Caco-2 (cell line): ENCODE results near the gene TPCN1. TPM values are rescaled to one million over a fixed set of nuclear protein-coding genes. Genes with fewer than 3 reads are reported as not detected.

Experiments
- BruUV-seq: library from RNA; stranded (reverse); fragments of 400-500 nt; replicated peaks from 2 replicates; lab custom pipeline; 2021; lab: Mats Ljungman, UMichigan
- CTCF ChIA-PET: fragments of 300-600 bp; sonication (Branson Sonifier 250); formaldehyde crosslinking; loops from one replicate; lab custom pipeline; 2022; ENCODE audit warnings: antibody characterized with exemption; lab: Charles Lee
- POLR2A ChIA-PET: fragments of 300-600 bp; sonication (Branson Sonifier 250); formaldehyde crosslinking; loops from one replicate; lab custom pipeline; 2022; ENCODE audit warnings: antibody characterized with exemption; lab: Charles Lee
- DNase-seq, 2 experiments: peaks; one replicate each; pipeline versions ENCODE4 v3.0.0 to v3.0.0-alpha.2; 2020 to 2022
- H3K27me3 ChIP-seq: replicated peaks from 2 replicates; pipeline ENCODE4 v1.6.0; 2011; ENCODE audit warnings: low read length; ENCODE audit not compliant: control insufficient read depth, insufficient read depth
- H3K36me3 ChIP-seq: 2 replicates; pipeline ENCODE4 v1.5.1; 2011; ENCODE audit warnings: low read length; ENCODE audit not compliant: control insufficient read depth, insufficient read depth
- H3K4me1 ChIP-seq: fragments of 250-450 bp; sonication (Bioruptor Pico); 2 replicates; pipeline ENCODE4 v1.5.1; 2020; ENCODE audit warnings: mild to moderate bottlenecking
- H3K4me3 ChIP-seq: 2 replicates; pipeline ENCODE4 v1.5.1; 2011; ENCODE audit warnings: low read depth, mild to moderate bottlenecking, control low read depth, low read length
- H3K9me3 ChIP-seq: fragments of 250-450 bp; sonication (Bioruptor Pico); 2 replicates; pipeline ENCODE4 v1.5.1; 2020; ENCODE audit warnings: mild to moderate bottlenecking, moderate library complexity
- H3K27ac Mint-ChIP-seq: one replicate; pipeline ENCODE4 v1.8.0; 2022; ENCODE audit warnings: mixed read lengths; ENCODE audit not compliant: unreplicated experiment
- H3K27me3 Mint-ChIP-seq: one replicate; pipeline ENCODE4 v1.8.0; 2022; ENCODE audit warnings: mixed read lengths; ENCODE audit not compliant: insufficient read depth, unreplicated experiment
- H3K36me3 Mint-ChIP-seq: one replicate; pipeline ENCODE4 v1.8.0; 2022; ENCODE audit warnings: mild to moderate bottlenecking, mixed read lengths; ENCODE audit not compliant: insufficient read depth, unreplicated experiment
- H3K4me1 Mint-ChIP-seq: one replicate; pipeline ENCODE4 v1.8.0; 2022; ENCODE audit warnings: low read depth, mixed read lengths; ENCODE audit not compliant: unreplicated experiment
- H3K4me3 Mint-ChIP-seq: one replicate; pipeline ENCODE4 v1.8.0; 2022; ENCODE audit warnings: mild to moderate bottlenecking, moderate library complexity, mixed read lengths; ENCODE audit not compliant: unreplicated experiment
- H3K9me3 Mint-ChIP-seq: one replicate; pipeline ENCODE4 v1.8.0; 2022; ENCODE audit warnings: mixed read lengths; ENCODE audit not compliant: unreplicated experiment
- intact Hi-C: fragments of 100-400 bp; cut with micrococcal nuclease; formaldehyde crosslinking; loops from one replicate; pipeline ENCODE4 v1.10.0; 2022; ENCODE audit not compliant: unreplicated experiment
- microRNA-seq: library from miRNA; unstranded; fragments of <30 nt; microRNA quantifications from one replicate; pipeline ENCODE4 v1.2.0, GENCODE V29; 2022
- total RNA-seq: library from RNA; stranded (reverse); gene quantifications from 2 replicates; pipeline ENCODE4 v1.2.3, GENCODE V29; 2022
- TF ChIP-seq, protein P1 (sequence below), 2 experiments: fragments of 200-600 bp in 1 of 2; IDR thresholded peaks; 1 replicate in 1 of 2; 2 replicates in 1 of 2; pipeline versions ENCODE4 v1.5.1 to v1.8.0; 2011 to 2022; ENCODE audit warnings: antibody characterized with exemption in 1 of 2, control low read depth in 1 of 2, inconsistent platforms in 1 of 2, low read depth in 1 of 2, low read length in 1 of 2, mild to moderate bottlenecking in 1 of 2, moderate library complexity in 1 of 2; ENCODE audit not compliant: insufficient read depth in 1 of 2, severe bottlenecking in 1 of 2, unreplicated experiment in 1 of 2

Gene TPCN1
- total RNA-seq, 1 experiment from 2014 or later: 54.4 TPM

DNA sequence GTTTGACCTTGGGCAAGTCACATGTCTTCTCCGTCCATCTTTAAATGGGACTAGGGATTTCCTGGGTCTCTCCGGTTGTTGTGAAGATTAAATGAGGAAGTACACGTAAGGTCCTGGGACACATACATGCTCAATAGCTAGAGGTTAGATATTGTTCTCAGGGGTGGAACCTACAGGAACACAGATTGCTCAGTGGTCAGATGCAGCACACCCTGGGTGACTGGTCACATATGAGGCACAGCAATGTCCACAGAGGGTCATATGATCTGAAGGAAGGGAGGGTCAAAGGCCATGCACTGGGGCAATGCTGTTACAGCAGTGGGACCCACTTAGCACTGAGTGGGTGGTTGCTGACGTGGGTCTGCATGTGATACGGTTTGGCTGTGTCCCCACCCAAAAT lies 125.1 kb downstream of the TPCN1 start:
- H3K4me1 Mint-ChIP-seq: no peaks in the 10 kb centered on the region
- Histone ChIP-seq H3K4me1 (no peaks in the 10 kb centered on the region), H3K27me3 (no peaks in the 10 kb centered on the region), H3K36me3 (no peaks in the 10 kb centered on the region), H3K9me3 (no peaks in the 10 kb centered on the region), H3K4me3 (no peak overlapping the region)
- no peak for DNase-seq
- no TSS peak for BruUV-seq
- no peaks in the 10 kb centered on the region for H3K27me3 Mint-ChIP-seq
- TF ChIP-seq, protein P1, sequence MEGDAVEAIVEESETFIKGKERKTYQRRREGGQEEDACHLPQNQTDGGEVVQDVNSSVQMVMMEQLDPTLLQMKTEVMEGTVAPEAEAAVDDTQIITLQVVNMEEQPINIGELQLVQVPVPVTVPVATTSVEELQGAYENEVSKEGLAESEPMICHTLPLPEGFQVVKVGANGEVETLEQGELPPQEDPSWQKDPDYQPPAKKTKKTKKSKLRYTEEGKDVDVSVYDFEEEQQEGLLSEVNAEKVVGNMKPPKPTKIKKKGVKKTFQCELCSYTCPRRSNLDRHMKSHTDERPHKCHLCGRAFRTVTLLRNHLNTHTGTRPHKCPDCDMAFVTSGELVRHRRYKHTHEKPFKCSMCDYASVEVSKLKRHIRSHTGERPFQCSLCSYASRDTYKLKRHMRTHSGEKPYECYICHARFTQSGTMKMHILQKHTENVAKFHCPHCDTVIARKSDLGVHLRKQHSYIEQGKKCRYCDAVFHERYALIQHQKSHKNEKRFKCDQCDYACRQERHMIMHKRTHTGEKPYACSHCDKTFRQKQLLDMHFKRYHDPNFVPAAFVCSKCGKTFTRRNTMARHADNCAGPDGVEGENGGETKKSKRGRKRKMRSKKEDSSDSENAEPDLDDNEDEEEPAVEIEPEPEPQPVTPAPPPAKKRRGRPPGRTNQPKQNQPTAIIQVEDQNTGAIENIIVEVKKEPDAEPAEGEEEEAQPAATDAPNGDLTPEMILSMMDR (IDR thresholded peaks at IDR 0.05; ENCODE audit: insufficient read depth in 1 of 2, low read depth in 1 of 2, low read length in 1 of 2, severe bottlenecking in 1 of 2, unreplicated experiment in 1 of 2): no peak
- no peak overlapping the region for H3K4me3 Mint-ChIP-seq
- no peaks in the 10 kb centered on the region for H3K36me3 Mint-ChIP-seq
- intact Hi-C loops: no loop called here
- ChIA-PET CTCF (no interaction called here), POLR2A (no interaction called here)
- H3K27ac Mint-ChIP-seq: no peak overlapping the region
- H3K9me3 Mint-ChIP-seq: no peaks in the 10 kb centered on the region

DNA sequence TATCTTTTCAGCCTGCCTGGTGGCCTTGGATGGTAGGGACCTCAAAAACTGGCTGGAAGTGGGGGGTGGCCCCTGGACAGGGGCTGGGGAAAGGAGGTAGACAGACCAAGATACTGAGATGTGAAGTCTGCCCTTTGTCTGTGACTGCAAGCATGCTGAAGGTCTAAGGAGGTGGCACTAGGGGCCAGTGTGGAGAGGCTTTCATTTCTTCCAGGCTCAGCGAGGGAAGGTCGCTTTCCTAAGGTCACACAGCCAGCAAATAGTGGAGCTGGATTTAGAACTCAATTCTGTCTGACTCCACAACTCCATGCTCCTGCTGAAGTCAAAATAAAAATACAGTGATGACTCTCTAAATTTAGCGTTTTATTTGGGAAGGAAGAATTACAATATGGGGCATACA lies 125.8 kb downstream of the TPCN1 start:
- no peaks in the 10 kb centered on the region for H3K27me3 Mint-ChIP-seq
- no peaks in the 10 kb centered on the region for H3K36me3 ChIP-seq
- no peaks in the 10 kb centered on the region for H3K9me3 ChIP-seq
- POLR2A ChIA-PET: no interaction called here
- TF ChIP-seq, protein P1 (IDR thresholded peaks at IDR 0.05; ENCODE audit: insufficient read depth in 1 of 2, low read depth in 1 of 2, low read length in 1 of 2, severe bottlenecking in 1 of 2, unreplicated experiment in 1 of 2): no peak
- no peaks in the 10 kb centered on the region for H3K4me1 Mint-ChIP-seq
- H3K27ac Mint-ChIP-seq: no peak overlapping the region
- no peaks in the 10 kb centered on the region for H3K9me3 Mint-ChIP-seq
- no peak overlapping the region for H3K4me3 ChIP-seq
- CTCF ChIA-PET: interaction anchor here (0.6 kb wide), 1 partner anchor 12 kb away, joined by 4 read pairs; the partner anchor contains the start of gene SLC8B1
- no TSS peak for BruUV-seq
- H3K36me3 Mint-ChIP-seq: no peaks in the 10 kb centered on the region
- H3K4me1 ChIP-seq: no peaks in the 10 kb centered on the region
- H3K4me3 Mint-ChIP-seq: no peak overlapping the region
- no peak for DNase-seq
- H3K27me3 ChIP-seq: no peaks in the 10 kb centered on the region
- intact Hi-C loops: no loop called here

DNA sequence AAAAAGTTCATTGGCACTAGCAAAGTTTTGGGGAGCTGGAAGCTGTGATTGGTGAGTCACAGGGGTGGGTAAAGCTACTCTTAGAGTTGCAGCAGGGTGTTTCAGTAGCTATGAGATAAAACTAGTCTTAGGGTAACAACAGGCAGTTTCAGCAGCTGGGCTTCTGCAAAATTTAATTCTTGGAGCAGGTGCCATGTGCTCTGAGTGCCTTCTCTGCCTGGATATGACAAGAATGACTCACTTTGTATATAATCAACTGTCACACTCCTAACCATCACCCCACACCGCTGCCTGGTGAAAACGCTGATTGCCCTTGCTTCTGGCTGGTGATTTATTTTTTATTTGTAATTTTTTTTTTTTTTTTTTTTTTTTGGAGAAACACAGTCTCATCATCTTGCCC lies 126.6 kb downstream of the TPCN1 start:
- Histone ChIP-seq H3K36me3 (no peaks in the 10 kb centered on the region), H3K4me1 (no peaks in the 10 kb centered on the region), H3K4me3 (no peak overlapping the region), H3K27me3 (no peaks in the 10 kb centered on the region), H3K9me3 (no peaks in the 10 kb centered on the region)
- H3K36me3 Mint-ChIP-seq: no peaks in the 10 kb centered on the region
- DNase-seq: no peak
- H3K4me1 Mint-ChIP-seq: no peaks in the 10 kb centered on the region
- intact Hi-C loops: no loop called here
- no peak overlapping the region for H3K27ac Mint-ChIP-seq
- no peaks in the 10 kb centered on the region for H3K9me3 Mint-ChIP-seq
- BruUV-seq: no TSS peak
- TF ChIP-seq, protein P1 (IDR thresholded peaks at IDR 0.05; ENCODE audit: insufficient read depth in 1 of 2, low read depth in 1 of 2, low read length in 1 of 2, severe bottlenecking in 1 of 2, unreplicated experiment in 1 of 2): no peak
- ChIA-PET CTCF (interaction anchor here (0.6 kb wide), 1 partner anchor 13 kb away, joined by 4 read pairs; the partner anchor contains the start of gene SLC8B1), POLR2A (no interaction called here)
- H3K4me3 Mint-ChIP-seq: no peak overlapping the region
- H3K27me3 Mint-ChIP-seq: peaks cover 3% of the 10 kb centered on the region

Small RNA genes within 50 kb of the gene (microRNA-seq; reads per million reads assigned to microRNA genes)
- gene MIR6762: 0.74 reads per million

Other genes with a start within 250 kb of the TPCN1 start
- 0.25 TPM in 1 of 2 replicates, not detected in the other for gene OAS2, start 242.9 kb upstream of the TPCN1 start, total RNA-seq
- not detected in 2 replicates for gene DTX1, start 164.7 kb upstream of the TPCN1 start, total RNA-seq
- gene RASAL1, start 85.7 kb upstream of the TPCN1 start, total RNA-seq: not detected in 2 replicates
- 0.23 TPM in 1 of 2 replicates, not detected in the other for gene CFAP73, start 71.7 kb upstream of the TPCN1 start, total RNA-seq
- gene DDX54, start 36.0 kb upstream of the TPCN1 start, total RNA-seq: 101 and 110 TPM in 2 replicates
- 32.7 and 33.6 TPM in 2 replicates for gene RITA1, start 35.7 kb upstream of the TPCN1 start, total RNA-seq
- 13.0 and 13.9 TPM in 2 replicates for gene SLC8B1, start 113.6 kb downstream of the TPCN1 start, total RNA-seq
- 41.1 and 43.1 TPM in 2 replicates for gene PLBD2, start 137.1 kb downstream of the TPCN1 start, total RNA-seq
- gene SDS, start 182.4 kb downstream of the TPCN1 start, total RNA-seq: not detected in 2 replicates
- 4.0 and 4.5 TPM in 2 replicates for gene SDSL, start 200.9 kb downstream of the TPCN1 start, total RNA-seq